GM19023 (cell line): ENCODE results near the gene CDT1.
A peak's percentile ranks its signal among the peaks of the same experiment; 100 is the strongest.

Source experiments
- ATAC-seq: cut with Tn5 transposase; IDR thresholded peaks from one replicate; pipeline ENCODE4 v1.9.1; 2021; ENCODE audit warnings: mild to moderate bottlenecking, moderate library complexity; ENCODE audit not compliant: unreplicated experiment

CDT1 gene

GRCh38 chr16:88804173-88804551 is 573 bp downstream of the CDT1 start:
- ATAC-seq, result no peak

DNA sequence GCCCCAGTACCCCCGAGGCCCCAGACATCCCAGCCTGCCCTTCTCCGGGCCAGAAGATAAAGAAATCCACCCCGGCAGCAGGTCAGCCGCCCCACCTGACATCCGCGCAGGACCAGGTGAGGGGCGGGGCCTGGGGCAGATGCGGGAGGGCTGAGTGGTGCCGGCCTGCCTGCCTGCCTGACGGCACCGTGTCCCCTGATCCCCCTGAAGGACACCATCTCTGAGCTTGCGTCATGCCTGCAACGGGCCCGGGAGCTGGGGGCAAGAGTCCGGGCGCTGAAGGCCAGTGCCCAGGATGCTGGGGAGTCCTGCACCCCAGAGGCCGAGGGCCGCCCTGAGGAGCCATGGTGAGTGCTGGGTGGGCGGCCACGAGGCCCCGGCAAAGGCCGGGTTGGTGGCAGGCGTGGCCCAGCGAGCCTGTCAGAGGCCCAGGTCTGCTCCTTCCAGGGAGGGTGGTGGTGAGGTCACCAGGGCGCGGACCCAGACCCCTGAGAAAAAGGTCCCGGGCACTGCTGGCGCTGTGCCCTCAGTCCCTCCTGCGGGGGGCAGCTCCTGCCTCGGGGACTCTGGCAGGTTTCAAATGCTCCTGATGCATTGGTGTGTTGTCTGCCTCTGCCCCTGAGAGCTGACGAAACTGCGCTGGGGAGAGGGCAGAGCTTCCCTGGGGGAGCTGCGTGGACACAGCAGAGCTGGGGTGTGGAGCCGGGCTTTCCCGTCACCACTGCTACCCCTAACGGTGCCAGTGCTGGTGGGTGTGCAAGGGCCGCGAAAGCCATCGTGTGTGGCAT is 1.2 kb downstream of the CDT1 start:
- no peak for ATAC-seq

DNA sequence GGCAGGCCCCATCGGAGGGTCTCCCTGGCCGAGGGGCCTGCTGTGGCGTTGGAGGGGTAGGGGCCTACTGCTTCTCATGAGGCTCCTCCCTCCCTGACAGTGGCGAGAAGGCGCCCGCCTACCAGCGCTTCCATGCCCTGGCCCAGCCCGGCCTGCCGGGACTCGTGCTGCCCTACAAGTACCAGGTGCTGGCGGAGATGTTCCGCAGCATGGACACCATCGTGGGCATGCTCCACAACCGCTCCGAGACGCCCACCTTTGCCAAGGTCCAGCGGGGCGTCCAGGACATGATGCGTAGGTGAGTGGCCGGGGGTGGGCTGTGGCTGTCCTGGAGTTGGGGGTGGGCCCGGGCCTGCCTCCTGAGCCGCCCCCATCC is 1.7 kb downstream of the CDT1 start:
- ATAC-seq, result no peak

- no peak for ATAC-seq
Observed at GRCh38 chr16:88805887-88806393, 2.4 kb downstream of the CDT1 start.

- no peak for ATAC-seq
Observed at GRCh38 chr16:88806491-88807111, 3.0 kb downstream of the CDT1 start.

DNA sequence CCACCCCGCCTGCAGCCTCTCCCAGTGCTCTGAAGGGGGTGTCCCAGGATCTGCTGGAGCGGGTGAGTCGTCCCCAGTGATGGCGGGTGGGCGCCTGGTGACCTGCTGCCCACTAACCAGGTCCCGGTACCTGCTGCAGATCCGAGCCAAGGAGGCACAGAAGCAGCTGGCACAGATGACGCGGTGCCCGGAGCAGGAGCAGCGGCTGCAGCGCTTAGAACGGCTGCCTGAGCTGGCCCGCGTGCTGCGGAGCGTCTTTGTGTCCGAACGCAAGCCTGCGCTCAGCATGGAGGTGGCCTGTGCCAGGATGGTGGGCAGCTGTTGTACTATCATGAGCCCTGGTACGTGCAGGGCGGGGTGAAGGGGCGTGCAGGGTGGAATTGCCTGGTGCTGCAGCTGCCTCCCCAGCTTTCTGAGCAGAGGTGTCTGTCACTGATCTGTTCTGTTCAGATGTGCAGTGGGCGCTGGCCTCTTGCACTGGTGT is 3.6 kb downstream of the CDT1 start:
- ATAC-seq, result no peak

- ATAC-seq, result no peak
Observed at GRCh38 chr16:88807626-88808453, 4.3 kb downstream of the CDT1 start.

GRCh38 chr16:88809068-88809675 is 5.6 kb downstream of the CDT1 start:
- ATAC-seq, result no peak

DNA sequence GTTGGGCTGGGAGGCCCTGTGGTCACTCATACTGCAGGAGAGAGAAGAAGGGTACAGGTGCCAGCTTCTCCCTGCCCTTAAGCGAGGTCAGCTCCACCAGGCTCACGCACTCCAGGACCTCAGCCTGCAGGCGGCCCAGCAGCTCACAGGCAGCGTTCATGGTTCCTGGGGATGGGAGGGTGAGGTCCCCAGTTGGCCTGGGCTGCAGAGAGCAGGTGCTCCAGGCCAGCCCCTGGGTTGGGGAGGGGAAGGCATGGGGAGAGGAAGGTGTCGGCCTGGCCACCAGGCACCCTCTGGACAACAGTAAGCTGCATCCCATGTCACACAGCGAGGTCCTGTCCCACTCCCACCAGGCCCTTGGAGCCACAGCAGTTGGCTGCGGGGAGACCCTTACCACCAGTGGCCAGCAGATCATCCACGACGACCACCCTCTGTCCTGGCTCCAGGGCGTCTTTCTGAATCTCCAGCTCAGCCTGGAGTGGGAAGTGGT is 6.1 kb downstream of the CDT1 start:
- no peak for ATAC-seq

GRCh38 chr16:88810166-88810911 is 6.8 kb downstream of the CDT1 start:
- no peak for ATAC-seq

- peak; percentile 49 for ATAC-seq
Observed at GRCh38 chr16:88810912-88811768, 7.6 kb downstream of the CDT1 start.

DNA sequence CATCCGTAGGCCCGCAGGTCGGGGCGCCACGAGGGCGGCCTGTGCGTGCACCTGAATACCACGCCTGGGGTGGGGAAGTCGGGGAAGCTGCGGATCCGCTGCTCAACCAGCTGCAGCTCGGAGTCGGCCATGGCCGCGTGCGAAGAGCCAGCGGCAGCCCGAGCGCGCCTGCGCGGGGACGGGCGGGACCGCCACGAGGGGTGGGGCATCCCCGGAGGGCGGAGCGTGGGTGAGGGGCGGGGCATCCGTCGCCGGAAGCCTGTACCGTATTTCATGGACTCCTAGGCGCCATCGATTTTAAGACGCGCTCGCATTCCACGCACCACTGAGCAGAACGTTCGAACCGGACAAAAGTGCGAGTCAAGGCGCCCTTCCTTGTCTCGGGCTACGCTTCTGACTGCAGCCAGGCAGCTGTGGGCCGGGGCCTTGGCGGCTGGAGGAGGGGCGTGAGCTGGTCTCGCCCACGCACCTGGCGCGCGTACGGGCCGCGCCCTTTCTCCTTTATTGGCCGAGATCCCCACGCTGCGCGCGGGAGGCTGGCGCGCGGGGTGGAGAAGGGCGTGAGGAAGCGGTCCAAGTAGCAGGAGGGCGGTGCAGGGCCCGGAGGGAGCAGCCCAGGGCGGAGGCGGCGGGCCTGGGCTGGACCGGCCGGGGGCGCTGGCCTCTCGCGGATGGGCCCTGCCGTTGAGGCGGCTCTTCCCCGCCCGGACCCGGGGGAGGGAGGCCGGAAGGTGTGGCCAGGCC is 8.4 kb downstream of the CDT1 start, which contains the start of gene APRT:
TSS of gene APRT (minus strand) at position 160 of the 744 bp plus-strand sequence. CDS start at position 131, 29 bp downstream.
- ATAC-seq, result peak; percentile 78

DNA sequence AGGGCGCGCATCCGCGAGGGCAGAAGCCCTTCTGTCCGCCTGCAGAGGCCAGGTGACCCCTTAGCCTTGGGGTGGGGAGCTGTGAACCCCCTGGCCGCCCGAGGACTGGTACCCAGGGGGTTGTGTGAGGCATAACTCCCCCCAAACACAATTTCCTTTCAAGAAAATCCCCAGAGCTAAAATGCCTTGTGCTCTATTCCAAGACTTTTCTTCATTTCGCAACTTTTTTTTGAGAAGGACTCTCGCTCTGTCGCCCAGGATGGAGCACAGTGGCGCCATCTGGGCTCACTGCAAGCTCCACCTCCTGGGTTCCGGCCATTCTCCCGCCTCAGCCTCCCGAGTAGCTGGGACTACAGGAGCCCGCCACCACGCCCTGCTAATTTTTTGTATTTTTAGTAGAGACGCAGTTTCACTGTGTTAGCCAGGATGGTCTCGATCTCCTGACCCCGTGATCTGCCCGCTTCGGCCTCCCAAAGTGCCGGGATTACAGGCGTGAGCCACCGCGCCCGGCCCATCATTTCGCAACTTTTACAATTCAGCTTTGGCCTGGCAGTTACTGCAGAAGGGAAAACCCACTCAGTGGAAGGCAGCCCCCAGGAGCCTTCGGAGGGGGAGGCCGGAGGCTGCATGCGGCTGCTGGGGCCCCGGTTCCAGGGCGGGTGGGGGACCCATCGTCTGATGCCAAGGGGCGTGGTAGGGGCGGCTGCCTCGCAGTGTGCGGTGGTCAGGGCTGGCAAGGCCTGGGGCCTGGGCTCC is 9.1 kb downstream of the CDT1 start:
- ATAC-seq, result no peak

DNA sequence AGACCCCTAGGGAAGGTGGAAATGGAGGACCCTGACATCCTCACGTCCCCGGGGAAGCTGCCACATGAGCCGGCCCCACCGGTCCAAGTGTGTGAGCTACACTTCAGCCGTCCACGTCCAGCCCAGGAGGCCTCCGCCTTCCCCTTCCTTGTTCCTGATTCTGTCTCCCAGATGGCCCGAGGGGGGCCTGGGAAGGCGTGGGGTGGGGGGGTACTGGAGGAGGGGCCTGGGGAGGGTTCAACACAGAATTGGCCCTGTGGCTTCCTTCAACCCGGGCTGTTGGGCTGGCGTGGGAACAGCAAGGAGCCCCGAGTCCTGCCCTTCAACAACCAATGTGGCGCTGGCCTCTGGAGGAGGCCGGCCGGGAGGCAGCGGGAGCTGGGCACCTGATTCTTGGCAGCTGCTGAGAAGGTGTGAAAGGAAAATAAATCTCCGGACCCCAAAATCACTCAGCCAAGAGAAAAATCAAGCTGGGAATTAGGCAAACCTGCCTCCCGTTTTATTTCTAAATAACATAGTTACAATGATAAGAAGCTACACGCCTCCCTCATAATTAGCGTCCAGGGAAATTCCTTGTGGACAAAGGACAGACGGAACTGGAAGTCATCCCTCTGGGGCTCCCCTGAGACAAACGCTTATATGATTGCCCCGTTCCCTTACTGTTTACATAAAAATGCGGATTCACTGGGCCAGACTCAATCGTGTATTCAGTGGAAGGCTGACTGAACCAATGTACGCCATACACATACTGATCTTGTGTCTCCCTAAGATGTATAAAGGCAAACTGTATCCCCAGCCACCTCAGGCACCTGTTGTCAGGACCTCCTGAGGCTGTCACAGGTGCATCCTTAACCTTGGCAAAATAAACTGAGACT is 9.9 kb downstream of the CDT1 start:
- no peak for ATAC-seq

DNA sequence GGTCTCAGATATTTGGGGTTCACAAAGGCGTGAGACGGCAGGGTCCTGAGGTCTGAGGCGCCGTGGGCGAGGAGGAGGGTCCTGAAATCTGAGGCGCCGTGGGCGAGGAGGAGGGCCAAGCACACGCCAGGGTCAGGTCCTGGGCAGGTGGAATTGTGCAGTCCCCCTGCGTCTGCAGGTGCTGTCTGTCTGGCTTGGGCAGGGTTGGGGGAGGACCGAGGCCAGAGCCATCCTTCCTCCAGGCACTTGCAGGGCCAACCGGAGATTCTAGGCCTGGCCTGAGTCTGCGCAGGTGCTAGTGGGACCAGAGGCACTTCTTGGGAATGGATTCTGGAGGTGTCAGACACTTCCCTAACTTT is 10.5 kb downstream of the CDT1 start:
- no peak for ATAC-seq

DNA sequence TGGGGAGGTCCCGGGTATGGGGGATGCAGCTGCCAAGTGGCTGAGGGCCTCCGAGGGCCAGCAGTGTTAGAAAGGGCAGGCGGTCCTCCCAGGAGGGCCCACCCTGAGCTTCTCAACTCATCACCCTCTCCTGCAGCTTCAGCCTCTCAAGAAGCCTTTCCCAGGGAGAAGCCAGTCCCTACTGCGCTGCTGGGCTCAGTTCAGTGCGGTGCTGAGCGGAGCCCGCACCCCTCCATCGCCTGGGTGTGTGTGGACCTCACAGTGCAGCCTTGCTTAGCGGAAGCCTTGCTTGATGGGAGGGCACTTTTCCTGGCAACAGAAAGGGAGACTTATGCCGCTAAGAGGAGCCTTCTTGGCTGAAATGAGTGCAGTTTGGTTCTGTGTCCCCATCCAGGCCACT is 11.6 kb downstream of the CDT1 start:
- ATAC-seq, result no peak
